ENCODE measurements around the gene MGLL.

DNA sequence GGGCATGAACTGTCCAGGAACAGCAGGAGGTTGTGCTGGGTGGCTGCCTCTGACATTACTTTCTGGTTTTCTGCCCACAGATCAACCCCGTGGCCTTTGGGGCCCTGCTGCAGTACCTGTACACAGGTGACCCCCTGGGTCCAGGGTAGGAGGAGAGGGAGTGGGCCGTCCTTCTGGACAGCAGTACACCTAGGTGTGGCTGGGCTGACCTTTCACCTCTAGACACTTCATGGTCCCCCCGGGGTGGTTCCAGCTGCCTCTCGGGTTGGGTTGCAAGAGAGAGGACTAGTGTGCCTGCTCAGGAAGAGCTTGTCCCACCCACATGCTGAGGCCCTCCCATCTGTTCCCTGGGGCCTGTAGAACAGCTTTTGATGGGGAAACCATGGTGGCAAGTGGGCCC is 145.9 kb downstream of the MGLL start:
- TF ChIP-seq, protein P1, sequence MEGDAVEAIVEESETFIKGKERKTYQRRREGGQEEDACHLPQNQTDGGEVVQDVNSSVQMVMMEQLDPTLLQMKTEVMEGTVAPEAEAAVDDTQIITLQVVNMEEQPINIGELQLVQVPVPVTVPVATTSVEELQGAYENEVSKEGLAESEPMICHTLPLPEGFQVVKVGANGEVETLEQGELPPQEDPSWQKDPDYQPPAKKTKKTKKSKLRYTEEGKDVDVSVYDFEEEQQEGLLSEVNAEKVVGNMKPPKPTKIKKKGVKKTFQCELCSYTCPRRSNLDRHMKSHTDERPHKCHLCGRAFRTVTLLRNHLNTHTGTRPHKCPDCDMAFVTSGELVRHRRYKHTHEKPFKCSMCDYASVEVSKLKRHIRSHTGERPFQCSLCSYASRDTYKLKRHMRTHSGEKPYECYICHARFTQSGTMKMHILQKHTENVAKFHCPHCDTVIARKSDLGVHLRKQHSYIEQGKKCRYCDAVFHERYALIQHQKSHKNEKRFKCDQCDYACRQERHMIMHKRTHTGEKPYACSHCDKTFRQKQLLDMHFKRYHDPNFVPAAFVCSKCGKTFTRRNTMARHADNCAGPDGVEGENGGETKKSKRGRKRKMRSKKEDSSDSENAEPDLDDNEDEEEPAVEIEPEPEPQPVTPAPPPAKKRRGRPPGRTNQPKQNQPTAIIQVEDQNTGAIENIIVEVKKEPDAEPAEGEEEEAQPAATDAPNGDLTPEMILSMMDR (IDR thresholded peaks at IDR 0.05 in 2 of 3, conservative IDR thresholded peaks at IDR 0.05 in 1 of 3; ENCODE audit: borderline replicate concordance in 1 of 3, insufficient read depth in 1 of 3, low read depth in 2 of 3, low read length in 2 of 3): no peak
- no peak for TF ChIP-seq SRF (IDR thresholded peaks at IDR 0.05; ENCODE audit: low read depth)
- TF ChIP-seq SP1 (IDR thresholded peaks at IDR 0.05; ENCODE audit: low read depth): no peak
- TF ChIP-seq POLR2A (IDR thresholded peaks at IDR 0.05; ENCODE audit: borderline replicate concordance, extremely low read depth, insufficient read depth, insufficient read length): no peak
- no peak for TF ChIP-seq SIN3A (IDR thresholded peaks at IDR 0.05; ENCODE audit: low read depth)
- no peak for TF ChIP-seq EZH2phosphoT487 (IDR thresholded peaks at IDR 0.05; ENCODE audit: borderline replicate concordance)
- no peak for TF ChIP-seq CEBPB (IDR thresholded peaks at IDR 0.05; ENCODE audit: low read depth)
- TF ChIP-seq POLR2AphosphoS5 (IDR thresholded peaks at IDR 0.05; ENCODE audit: low read depth, low read length): no peak
- TF ChIP-seq ZNF274 (IDR thresholded peaks at IDR 0.05; ENCODE audit: low read depth, low read length): no peak
- TF ChIP-seq TCF7L2 (IDR thresholded peaks at IDR 0.05; ENCODE audit: borderline replicate concordance, extremely low read depth, insufficient read depth, insufficient read length): no peak
- no peak for TF ChIP-seq EZH2 (IDR thresholded peaks at IDR 0.05)
- TF ChIP-seq, protein P2, sequence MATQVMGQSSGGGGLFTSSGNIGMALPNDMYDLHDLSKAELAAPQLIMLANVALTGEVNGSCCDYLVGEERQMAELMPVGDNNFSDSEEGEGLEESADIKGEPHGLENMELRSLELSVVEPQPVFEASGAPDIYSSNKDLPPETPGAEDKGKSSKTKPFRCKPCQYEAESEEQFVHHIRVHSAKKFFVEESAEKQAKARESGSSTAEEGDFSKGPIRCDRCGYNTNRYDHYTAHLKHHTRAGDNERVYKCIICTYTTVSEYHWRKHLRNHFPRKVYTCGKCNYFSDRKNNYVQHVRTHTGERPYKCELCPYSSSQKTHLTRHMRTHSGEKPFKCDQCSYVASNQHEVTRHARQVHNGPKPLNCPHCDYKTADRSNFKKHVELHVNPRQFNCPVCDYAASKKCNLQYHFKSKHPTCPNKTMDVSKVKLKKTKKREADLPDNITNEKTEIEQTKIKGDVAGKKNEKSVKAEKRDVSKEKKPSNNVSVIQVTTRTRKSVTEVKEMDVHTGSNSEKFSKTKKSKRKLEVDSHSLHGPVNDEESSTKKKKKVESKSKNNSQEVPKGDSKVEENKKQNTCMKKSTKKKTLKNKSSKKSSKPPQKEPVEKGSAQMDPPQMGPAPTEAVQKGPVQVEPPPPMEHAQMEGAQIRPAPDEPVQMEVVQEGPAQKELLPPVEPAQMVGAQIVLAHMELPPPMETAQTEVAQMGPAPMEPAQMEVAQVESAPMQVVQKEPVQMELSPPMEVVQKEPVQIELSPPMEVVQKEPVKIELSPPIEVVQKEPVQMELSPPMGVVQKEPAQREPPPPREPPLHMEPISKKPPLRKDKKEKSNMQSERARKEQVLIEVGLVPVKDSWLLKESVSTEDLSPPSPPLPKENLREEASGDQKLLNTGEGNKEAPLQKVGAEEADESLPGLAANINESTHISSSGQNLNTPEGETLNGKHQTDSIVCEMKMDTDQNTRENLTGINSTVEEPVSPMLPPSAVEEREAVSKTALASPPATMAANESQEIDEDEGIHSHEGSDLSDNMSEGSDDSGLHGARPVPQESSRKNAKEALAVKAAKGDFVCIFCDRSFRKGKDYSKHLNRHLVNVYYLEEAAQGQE (IDR thresholded peaks at IDR 0.05; ENCODE audit: low read depth): no peak
